Activated CD8-positive, alpha-beta memory T cell treated with anti-CD3 and anti-CD28 coated beads, Interleukin-2, amount 50 U/mL, for 4 hours (primary cell): Measurements from ENCODE around the gene TRIM73.
"Not testable (repeated sequence)": the region's sequence is repeated elsewhere in the genome, so short reads cannot be mapped to it uniquely, and the experiment has no call there.

Experiments
- DNase-seq: peaks from one replicate; pipeline ENCODE4 v3.0.0-alpha.2; 2020

The TRIM73 gene

GRCh38 chr7:75395329-75395728, at the start of gene TRIM73:
TSS of gene TRIM73 (plus strand) at chr7:75395629. CDS start at chr7:75398934, 3,305 bp downstream.
- DNase-seq = not testable (repeated sequence)

GRCh38 chr7:75358671-75359541, 36.5 kb upstream of the TRIM73 start:
- DNase-seq = peak; percentile 39

- DNase-seq = peak; percentile 12
These were observed 35.9 kb upstream of the TRIM73 start for GRCh38 chr7:75359542-75359848.

DNA sequence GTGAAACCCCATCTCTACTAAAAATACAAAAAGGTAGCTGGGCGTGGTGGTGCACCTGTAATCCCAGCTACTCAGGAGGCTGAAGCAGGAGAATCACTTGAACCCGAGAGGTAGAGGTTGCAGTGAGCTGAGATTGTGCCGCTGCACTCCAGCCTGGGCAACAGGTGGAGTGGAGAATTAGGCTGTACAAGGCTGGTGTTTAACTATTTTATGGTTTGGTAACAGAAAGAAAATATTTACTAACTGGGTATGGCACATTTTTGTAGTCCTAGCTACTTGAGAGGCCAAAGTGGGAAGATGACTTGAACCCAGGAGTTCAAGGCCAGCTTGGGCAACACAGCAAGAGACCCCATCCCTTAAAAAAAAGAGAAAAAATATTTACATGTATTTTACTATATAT, 31.4 kb upstream of the TRIM73 start:
- DNase-seq = not testable (repeated sequence)

DNA sequence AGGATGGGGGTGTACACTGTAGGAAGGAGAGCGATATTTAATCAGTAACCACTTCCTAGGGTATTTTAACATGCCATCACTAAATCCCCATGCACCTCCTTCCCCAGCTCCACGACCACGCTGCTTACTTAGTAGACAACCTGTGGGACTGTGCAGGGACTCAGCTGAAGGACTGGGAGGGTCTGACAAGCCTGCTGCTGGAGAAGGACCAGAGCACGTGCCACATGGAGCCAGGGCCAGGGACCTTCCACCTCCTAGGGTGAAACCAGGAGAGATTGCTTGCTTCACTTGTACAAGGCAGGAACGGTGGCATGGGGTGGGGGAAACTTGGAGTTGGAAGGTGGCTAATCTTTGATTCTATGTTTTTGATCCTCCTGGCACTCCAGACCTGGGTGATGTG, 28.8 kb upstream of the TRIM73 start:
- DNase-seq = not testable (repeated sequence)

- not testable (repeated sequence) for DNase-seq
These were observed 28.1 kb upstream of the TRIM73 start for GRCh38 chr7:75367313-75367712.

GRCh38 chr7:75374144-75374518, 21.3 kb upstream of the TRIM73 start:
- not testable (repeated sequence) for DNase-seq

DNA sequence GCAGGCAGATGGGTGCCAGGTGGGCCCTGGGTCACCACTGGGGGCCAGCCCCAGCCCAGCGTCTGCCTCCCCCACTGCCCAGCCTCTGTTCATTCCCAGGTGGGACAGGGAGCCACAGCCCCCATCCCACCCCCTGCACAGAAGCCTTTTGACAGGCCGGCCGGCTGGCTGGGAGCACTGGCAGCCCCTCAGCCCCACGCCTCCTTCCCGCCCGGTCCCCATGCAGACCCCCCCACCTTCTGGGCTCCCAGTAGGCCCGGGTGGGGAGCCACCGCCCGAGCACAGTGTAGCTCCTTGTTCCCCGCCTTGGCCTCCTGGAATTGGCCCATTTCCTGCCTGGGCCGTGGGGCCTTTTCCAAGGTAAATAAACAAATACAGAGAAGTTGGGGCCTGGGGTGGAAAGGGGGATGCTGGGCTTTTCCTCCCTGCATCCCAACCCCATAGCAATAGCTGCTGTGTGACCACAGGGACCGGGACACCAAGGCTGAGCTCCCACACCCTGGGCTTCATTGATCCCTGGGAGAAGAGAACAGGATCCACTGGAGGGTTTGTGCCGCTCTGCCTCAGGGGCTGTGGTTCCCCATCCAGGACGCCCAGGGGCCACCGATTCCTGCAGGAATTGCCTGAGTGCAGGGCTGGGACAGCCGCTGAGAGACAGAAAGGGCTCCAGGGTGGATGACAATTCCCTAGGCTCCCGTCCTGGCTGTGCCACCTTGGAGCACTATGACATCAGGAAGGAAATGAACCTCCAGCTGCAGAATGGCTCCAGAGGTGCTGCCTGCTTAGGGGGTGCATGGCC, 20.7 kb upstream of the TRIM73 start:
- not testable (repeated sequence) for DNase-seq

DNA sequence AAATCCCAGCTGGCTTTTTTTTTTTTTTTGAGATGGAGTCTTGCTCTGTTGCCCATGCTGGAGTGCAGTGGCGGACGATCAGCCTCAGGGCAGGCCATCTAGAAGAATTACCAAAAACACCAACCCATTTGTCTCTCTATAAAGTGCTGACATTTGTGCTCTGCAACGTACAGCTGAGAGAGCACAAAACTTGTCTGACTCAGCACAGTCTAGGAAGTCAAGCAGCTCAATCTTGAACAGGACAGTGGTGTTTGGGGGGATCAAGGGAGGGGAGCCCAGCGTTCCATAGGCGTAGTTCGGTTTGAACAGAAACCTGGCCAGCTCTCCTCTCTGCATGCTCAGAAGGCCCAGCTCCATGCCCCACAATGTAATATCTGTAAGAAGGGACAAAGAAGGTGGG, 2.2 kb upstream of the TRIM73 start:
- not testable (repeated sequence) for DNase-seq

DNA sequence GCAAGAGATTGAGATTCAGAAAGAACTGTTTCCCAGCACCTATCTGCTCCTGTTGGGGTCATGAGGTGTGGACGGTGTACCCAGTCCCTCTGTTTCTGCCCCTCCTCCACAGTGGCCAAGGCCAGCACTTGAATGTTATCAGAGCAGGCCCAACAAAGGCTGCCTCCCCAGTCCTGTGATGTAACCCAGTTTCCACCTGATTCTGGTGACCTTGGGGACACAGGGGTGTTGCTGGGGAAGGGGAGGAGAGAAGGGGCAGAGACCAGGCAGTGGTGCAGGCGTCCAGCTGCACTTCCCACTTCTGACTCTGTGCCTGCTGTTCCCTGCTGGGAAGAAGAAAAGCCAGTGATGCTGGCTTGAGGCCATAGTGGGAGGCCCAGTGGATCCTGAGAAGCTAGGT, 2.4 kb downstream of the TRIM73 start:
- DNase-seq = not testable (repeated sequence)

DNA sequence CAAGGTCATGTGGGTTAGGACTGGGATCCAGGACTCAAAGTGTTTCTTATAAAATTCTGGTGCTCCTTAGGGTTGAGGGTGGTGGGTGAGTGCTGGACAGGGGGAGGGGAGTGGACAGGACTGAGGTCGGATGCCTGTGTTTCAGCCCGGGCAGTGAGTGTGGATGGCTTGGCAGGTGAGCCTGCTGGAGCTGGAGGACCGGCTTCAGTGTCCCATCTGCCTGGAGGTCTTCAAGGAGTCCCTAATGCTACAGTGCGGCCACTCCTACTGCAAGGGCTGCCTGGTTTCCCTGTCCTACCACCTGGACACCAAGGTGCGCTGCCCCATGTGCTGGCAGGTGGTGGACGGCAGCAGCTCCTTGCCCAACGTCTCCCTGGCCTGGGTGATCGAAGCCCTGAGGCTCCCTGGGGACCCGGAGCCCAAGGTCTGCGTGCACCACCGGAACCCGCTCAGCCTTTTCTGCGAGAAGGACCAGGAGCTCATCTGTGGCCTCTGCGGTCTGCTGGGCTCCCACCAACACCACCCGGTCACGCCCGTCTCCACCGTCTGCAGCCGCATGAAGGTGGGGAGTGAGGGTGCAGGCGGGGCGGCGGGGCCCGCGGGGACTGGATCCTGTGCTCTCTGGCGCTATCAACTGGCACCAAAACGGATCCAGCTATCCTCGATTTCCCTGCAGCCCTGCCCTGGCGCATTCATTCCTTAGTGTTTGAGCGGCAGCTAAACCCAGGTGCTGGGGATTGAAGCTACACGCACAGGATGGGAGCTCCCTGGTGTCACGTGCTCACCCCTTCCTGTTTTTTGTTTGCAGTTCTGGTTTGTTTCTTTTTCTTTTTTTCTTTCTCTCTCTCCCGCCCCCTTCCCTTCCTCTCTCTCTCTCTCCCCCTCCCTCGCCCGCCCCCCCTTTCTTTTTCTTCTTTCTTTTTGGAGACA, 3.6 kb downstream of the TRIM73 start:
- not testable (repeated sequence) for DNase-seq

GRCh38 chr7:75400575-75400974, 5.1 kb downstream of the TRIM73 start:
- DNase-seq = not testable (repeated sequence)

DNA sequence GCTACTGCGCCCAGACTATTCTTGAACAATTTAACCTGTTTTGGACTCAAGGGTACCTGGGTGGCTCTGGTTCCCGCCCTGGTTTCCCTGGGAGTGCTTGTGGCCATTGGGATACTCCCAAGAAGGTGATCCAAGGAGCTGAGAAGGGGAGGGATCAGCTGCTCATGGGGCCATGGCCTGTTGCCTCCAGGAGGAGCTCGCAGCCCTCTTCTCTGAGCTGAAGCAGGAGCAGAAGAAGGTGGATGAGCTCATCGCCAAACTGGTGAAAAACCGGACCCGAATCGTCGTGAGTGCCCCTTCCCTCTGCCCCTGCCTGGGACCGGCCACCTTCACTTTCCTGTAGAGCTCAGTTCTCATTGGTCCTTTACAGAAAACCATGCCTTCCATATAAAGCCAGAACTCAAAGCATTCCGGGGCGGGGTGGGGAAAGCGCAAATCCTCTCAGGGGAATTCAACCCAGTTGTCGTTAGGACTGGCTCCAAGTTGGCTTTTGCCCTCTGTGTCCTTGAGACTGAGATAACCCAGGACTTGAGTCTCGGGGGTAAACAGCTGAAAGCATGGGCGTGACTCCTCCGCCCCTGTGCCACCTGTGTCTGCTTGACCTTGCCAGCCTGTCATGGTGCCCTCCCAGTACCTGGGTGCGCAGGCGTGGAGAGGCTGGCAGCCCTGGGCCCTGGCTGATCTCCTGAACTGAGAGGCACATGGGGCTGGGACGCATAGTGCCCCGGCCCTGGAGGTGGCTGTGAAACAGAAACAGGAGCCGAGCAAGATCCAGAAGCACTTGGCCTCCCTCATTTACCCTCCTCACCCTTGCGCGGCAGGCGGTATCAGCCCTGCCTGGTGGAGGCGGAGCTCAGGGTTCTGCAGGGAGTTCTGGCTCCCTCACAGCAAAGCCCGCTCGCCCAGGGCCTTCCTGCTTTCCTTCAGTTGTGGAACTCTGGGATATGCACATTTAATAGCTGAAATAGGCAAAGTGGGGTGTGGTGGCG, 8.3 kb downstream of the TRIM73 start:
- not testable (repeated sequence) for DNase-seq

GRCh38 chr7:75404663-75405062, 9.2 kb downstream of the TRIM73 start:
- DNase-seq = not testable (repeated sequence)

- DNase-seq = not testable (repeated sequence)
These were observed 14.7 kb downstream of the TRIM73 start for GRCh38 chr7:75409880-75410822.

DNA sequence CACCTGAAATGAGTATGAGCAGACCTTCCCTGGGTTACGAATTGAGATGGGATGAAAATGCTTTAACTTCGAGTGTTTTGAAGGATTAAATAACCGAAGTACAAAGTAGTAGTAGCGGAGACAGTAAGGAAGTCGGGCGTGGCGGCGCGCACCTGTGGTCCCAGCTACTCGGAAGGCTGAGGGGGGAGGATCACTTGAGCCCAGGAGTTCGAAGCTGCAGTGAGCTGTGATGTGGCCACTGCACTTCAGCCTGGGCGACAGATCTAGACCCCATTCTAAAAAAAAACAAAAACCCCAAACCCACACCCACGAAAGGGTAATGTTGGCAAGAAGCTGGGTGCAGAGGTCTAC, 15.4 kb downstream of the TRIM73 start:
- DNase-seq = not testable (repeated sequence)

- DNase-seq = not testable (repeated sequence)
These were observed 18.8 kb downstream of the TRIM73 start for GRCh38 chr7:75414204-75414603.

- not testable (repeated sequence) for DNase-seq
These were observed 19.4 kb downstream of the TRIM73 start for GRCh38 chr7:75414708-75415427.

- not testable (repeated sequence) for DNase-seq
These were observed 20.0 kb downstream of the TRIM73 start for GRCh38 chr7:75415428-75415817.
